Activated CD4-positive, CD25-positive, alpha-beta regulatory T cell (primary cell): ENCODE data around the gene SHROOM3.

Experiments used
- DNase-seq, 4 experiments: peaks; one replicate each; lab custom pipeline; 2025; lab: John Stamatoyannopoulos, UW

The SHROOM3 gene

DNA sequence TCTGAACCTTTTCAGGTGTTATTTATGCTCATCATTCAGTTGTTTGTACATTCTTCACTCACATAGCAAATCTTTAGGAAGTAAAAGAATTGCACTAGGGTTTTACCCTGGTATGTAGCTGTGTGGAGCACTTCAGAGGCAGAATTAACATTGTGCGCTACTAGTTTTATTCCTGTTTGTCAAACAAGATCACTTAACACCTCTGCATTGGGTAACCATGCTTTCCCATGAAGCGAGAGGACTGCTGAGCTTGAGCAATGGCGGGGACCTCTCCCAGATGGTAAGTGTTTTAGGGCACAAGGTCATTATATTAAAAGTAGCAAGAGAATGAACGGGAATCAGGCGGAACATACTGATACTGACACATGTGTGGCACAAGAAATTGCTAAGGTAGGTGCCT, 59.2 kb downstream of the SHROOM3 start:
- no peak for DNase-seq

DNA sequence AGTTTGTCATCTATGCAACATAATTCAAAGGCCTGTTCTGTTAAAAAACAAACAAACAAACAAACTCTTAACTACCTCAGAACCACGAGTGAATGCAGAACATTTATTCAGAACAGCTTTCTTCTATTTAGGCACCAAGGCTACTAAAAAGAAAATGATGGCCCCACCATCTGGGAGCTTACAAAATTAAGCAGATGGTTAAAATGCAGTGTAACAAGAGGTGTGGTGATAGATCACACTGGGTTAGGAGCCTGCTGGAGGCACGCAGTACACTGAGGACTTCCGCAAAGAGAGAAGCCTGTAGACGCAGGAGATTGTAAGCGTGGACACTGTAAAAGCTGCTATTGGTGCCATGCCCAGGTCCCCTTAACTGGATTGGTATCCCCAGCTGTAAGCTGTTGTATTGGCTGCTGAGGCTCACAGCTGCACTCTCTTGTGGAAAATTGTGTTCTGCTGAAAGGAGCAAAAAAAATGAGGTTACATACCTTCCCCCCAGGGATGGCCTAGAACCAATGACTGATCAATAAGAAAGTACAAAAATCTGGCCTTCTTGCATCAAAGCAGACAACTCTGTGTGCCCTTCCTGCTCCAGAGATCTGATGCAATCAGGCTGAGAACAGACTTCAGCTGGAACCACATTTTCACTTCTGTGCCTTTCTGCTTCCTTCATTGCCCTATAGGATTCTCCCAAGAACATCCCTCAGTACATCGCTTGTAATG, 60.0 kb downstream of the SHROOM3 start:
- DNase-seq: no peak

DNA sequence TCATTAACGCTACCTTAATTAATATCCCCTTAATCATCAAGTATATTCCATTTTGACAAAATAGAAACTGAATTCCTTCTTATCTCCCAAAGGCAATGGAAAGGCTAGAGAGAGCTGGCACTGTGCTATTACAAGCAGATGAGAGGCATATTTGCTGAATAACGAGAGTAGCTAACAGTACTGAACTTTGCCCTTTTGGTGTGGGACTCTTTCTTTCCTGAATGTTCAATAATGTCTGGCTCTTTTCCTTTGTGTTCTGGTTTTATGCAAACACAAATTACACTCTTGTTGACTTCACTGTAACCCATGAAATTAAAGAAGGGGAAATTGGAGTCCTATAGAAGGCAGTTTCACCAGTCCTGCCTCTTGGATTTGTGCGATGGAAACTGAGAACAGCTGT, 63.5 kb downstream of the SHROOM3 start:
- no peak for DNase-seq

DNA sequence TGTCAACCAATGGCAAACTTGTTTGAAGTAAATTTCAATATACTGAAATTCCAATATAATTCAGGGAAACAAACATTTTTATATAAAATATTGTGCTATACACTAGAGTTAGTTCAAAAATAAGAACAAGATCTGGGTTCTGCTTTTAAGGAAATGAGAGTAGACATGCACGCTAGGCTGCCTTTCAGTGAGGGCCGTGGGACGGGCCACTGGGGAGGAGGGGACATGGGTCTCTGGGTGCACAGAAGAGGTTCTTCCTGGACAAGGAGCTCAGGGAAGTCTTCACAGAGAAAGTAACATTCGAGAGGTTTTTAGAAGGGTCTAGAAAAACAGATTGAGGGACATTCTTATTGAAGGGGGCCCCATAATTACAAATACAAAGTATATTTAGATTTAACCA, 64.4 kb downstream of the SHROOM3 start:
- DNase-seq: no peak

DNA sequence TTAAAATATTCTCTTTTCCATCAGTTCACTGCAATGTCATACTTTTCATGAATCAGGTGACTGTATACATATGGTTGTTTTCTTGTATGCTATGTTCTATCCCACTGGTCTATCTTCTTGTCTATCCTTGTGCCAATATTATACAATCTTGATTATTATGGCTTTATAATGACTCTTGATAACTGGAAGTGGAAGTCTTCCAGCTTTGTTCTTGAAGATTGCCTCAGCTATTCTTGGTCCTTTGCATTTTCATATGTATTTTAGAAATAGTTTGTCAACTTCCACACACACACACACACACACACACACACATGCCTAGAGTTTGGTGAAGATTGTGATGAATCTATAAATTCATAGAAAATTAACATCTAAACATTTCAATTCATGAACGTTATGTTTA, 67.9 kb downstream of the SHROOM3 start:
- DNase-seq: no peak

DNA sequence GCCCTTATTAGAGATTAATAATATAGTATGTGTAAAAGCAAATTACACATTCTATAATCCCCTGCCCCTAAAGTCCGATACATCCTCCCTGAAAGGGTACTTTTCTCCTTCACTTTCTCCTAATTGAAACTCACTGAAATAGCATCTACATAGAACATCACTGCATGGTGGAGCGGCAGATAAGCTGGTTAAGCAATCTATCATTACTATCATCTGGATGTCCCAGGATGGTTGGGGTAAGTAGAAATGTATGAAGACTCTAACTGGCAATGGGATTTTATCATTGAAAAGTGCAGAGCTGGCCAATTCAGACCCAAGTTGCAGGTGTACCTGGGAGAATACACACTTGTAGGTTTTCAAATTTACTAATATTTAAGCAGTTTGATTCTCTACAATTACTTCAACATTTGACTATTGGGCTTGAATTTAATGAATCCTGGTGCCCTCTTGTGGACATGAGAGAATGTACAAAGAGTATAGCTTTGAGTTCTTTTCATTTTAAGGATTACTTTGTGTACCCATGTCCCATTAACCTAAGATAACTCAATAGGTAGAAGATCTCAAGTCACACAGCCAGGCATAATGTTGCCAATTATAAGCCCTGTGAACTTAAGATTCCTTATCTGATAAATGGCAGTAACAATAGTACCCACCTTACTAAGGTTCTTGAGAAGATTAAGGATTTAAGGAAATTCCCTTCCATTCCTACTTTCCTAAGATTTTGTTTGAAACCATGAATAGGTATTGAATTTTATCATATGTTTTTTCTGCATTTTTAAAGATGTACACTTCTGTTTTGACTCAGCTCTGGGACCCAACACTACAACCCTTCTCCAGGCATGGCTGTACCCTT, 69.8 kb downstream of the SHROOM3 start:
- DNase-seq: no peak

DNA sequence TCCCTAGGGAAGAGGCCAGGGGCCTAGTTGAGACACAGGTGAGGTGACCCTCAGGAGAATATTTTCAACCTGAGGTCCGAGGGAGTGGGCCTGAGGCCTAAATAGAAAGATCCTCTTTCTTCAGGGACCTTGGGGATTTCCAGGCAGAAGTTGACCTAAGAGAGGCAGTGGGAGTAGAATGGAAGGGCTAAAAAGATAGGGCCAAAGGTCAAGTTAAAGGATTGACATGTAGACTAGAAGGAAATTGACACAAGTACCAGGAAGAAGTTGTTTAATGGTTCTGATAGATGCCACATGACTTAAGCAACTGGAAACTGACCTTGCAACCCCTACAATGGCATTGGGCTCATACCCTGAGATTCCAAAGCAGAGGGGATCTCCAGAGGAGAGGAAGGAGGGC, 76.9 kb downstream of the SHROOM3 start:
- no peak for DNase-seq

DNA sequence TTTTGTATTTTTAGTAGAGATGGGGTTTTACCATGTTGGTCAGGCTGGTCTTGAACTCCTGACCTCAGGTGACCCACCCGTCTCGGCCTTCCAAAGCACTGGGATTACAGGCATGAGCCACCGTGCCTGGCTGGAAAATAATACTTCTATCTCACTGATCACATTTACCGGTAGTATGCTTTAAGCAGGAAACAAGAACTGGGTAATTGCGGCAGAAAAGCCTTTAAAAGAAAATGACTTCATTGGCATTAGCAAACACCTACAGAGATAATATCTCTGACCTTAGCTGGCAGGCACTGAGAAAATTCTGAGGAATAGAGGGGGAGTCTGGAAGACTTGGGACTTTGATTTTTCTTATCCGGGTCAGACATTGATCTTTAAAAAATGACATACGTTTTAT, 78.5 kb downstream of the SHROOM3 start:
- no peak for DNase-seq

DNA sequence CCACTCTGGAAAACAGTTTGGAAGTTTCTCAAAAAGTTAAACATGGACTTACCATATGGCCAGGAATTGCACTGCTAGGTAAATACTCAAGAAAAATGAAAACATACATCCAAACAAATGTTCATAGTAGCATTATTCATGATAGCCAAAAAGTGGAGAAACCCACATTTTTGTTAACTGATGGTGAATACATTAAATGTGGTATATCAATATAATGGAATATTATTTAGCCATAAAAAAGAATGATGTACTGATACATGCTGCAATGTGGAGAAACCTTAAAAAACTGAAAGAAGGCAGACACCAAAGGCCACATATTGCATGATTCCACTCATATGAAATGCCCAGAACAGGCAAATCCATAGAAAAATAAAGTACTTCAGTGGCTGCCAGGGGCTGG, 79.1 kb downstream of the SHROOM3 start:
- no peak for DNase-seq

DNA sequence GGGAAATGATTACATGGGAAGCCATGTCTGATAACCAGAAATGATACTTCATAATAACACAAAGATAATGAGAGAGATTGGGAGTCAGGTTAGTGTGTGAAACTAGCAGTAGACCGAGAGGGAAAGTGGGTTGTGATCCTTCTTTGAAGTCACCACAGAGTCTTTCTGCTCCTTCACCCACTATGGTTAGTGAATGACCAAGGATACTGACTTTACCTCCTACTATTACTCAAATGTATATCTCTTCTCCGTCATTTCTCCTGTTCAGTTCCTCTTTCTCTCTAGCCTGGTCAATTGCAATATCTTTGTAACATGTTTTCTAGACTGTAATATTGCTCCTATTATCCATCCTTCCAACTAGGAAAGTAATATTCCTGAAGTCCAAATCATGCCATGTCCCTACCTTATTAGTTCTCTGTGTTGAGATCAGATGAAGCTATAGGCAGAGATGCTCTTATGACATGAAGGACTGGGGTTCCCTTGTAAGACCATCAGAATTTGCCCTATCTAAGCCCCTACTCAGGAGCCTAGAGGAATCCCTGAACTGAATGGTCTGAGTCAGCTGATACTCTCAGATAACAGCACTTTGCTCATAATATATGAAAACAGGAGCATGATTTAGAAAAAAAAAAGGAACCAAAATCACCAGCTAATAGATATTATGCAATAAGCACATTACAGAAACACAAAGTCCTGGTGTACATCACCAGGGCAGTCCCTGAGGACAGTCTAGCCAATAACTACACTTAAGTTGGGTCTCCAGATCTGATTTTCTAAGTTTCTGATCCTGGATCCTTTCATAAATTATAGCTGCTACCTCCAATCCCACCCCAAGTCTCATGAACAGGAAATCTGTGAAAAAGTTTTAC, 81.2 kb downstream of the SHROOM3 start:
- DNase-seq: no peak

DNA sequence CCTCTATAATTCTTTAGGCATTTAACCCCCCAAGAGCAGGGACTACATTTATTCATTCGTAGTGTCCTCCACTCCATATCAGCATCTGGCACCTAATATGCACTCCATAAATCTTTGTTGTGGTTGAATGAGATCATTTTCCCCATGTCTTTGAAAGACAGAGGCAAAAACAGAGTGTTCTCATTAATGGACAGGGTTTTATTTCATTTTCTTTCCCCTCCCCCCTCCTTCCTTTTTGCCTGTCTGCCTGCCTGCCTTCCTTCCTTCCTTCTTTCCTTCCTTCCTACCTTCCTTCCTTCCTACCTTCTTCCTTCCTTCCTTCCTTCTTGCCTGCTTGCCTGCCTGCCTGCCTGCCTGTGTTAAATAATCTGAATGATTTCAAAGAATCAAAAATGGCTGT, 83.2 kb downstream of the SHROOM3 start:
- DNase-seq: no peak

DNA sequence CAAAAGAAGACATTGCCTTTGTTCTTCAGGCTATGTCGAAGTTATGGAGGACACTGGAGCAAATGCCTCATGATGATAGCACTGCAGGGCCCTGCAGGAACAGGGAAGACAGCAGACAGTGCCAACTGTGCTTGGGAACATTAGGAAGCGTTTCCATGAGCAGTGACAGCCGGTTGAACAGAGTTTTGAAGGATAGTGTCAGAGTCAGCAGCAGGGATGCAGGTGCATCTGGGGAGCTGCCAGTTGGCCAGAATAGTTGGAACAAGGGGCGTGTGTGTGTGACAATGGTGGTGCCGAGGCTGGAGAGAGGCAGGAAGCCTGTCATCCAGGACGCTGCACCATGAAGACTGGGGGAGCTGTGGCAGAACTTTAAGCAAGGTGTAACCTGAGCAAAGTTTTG, 88.6 kb downstream of the SHROOM3 start:
- DNase-seq: no peak

DNA sequence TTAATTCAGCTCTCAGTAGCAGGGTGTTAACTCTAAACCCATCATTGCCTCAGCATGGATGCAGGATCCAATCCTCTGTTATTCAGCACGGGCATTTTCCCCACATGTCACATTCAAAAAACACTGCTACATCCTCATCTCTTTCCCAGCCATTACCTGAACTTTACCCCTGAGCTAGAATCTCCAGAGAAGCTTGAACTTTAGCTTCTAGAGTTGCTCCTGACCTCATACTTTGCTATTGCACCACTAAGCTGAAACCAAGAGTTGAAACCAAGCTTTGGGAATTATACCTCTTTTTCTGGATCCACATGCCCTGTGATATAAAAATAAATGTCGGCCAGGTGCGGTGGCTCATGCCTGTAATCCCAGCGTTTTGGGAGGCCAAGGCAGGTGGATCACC, 90.7 kb downstream of the SHROOM3 start:
- no peak for DNase-seq

DNA sequence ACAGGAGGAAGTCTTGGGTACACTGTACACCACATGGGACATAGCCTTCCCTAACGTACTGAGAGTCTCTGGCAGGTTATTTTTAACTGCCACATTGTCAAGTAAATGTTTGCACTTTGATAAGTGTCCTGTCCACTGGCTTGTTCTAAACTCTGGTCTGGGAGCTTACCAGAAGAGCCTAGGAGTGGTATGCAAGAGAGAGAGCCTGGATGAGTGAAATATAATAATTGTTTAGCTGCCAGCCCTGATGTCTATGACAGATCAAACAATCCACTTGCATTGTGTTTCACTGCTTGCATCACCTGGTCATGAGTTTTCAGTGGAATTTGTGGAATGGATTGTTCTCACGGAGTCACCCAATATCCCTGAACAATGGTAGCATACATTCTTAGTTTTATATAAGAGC, 91.6 kb downstream of the SHROOM3 start:
- DNase-seq: no peak

DNA sequence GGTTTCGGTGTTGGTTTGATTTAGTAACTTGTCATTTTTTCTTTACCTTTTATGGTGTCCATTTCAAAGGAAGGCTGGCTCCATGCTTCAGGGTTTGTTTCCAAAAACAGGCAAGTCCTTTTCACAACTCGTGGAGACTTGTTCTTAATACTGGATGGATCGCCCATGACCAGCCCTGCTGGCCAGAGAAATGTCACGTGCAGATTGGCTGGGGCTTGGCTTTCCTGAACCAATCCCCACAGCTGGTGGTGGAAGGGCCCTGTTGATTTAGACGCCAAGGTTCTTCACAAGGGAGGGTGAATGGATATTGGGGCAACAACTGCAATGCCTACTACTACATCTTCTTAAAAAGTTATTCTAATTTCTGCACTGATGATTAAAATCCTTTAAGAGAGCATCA, 92.6 kb downstream of the SHROOM3 start:
- no peak for DNase-seq

DNA sequence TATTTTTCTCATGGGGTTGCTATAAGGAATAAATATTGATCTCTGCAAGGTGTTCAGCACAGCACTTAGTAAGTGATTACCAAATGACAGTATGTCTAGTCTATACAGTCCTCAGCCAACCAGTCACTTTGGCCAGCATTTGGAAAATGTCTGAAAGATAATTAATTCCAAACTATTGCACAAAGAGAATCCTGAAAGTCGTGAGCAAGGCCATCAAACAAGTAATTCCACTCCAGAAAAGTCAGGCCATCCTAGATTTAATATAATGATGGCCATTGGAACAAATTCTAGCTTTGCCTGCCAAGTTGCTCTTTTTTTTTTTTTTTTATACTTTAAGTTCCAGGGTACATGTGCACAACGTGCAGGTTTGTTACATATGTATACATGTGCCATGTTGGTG, 96.6 kb downstream of the SHROOM3 start:
- no peak for DNase-seq

DNA sequence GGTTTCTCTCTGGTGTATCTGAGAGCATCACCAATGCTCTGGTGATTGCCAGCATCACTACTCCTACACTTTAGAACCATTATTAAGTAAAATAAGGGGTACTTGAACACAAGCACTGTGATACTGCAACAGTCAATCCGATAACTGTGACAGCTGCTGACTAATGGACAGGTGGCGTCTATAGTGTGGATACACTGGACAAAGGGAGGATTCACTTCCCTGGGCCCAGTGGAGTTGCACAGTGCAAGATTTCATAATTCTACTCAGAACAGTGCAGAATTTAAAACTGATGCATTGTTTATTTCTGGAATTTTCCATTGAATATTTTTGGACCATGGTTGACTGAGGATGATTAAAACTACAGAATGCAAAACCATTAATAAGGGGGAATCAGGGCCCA, 97.8 kb downstream of the SHROOM3 start:
- DNase-seq: no peak

DNA sequence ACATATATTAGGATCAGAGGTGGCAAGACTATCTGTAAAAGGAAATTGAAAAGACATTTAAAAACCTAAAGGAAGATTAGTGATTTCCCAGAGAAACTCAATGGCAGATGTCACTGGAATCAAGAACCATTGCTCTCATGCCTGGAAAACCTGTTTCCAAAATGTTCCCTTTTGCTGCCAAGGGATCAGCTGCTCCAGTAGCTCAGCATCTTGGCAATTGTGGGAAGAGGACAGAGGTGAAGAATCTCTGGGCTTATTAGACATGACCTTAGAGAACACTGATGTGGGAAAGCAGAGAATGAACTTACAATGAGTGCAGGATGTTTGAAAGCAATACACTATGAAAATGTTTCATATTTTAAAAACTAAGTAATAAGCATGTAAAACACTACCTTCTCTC, 98.3 kb downstream of the SHROOM3 start:
- DNase-seq: no peak

DNA sequence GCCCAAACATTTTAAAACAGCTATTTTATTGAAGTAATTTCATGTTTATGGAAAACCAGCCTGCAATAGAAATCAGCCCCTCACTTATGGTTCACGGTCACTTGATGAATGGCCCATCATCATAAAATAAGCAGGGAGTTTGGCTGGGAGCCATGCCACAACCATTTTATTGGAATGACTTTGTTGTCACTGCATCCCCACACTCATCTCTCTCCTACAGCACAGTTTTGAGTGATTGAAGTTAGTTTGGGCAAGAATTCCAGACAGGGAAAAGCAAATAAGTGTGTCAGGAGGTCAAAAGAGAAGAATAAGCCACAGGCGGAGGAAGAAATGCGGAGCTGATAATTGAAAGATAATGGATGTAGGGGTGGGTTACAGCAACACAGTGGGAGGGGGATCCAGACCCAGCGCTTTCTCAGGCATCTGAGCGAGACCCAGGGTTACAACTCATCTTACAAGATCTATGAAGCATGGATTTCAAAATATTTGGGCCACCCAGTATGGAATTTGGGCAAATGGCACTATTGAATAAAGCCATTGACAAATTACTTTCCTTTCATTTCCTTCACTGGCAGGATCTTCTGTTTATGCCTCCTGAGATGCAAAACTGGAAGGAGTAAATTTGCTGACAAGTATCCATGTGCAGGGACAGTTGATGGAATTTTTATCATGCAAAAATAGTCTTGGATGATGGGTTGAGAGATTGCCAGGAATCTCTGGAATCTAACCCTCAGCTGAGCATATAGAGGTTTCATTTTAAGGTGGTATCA, 100.8 kb downstream of the SHROOM3 start:
- no peak for DNase-seq

DNA sequence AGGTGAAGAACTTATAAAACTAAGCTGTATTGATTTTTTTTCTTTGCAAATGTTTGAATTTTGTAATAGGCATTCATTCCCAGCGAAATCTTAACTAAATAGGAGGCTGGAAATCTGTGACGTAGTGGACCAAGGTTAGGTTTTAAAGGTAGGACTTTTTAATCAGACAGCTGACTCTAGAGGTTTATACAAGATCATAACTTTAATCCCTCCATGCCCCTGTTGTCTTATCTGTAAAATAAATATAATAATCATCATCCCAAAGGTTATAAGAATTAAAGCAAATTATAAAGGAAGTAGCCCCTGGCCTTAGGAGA, 101.3 kb downstream of the SHROOM3 start:
- no peak for DNase-seq

DNA sequence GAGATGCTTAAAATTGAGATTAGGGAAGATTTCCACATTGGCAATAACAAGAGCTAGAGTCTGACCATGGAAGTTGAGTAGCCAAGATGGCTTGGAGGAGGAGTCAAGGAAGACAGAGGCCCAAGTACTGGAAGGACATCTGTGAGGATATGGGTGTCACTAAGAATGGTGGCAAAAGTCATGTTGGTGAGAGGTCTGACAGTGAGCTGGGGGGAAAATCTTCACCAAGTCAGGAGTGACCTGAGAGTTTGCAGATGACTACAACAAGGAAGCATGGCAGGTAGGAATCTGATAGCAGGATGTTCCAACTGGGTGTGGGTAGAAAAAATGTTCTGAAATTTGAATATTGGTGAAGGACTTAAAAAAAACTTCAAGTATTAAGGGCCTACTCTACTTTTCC, 103.3 kb downstream of the SHROOM3 start:
- no peak for DNase-seq

DNA sequence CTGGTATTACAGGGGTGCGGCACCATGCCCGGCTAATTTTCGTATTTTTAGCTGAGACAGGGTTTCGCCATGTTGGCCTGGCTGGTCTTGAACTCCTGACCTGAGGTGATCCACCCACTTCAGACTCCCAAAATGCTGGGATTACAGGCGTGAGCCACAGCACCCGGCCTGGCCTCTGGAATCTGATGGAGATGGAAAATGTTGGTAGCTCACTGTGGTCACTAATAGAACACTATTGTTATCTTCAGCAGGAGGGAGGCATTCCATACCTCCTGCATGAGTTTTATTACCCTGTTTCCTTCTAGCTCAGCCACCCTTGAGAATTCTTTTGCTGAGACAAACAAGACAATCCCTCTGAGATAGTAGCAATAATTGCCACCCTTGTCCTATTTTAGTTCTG, 105.0 kb downstream of the SHROOM3 start:
- no peak for DNase-seq
